ENCODE results near the gene SMIM41. TPM values are rescaled to one million over a fixed set of nuclear protein-coding genes. Genes with fewer than 3 reads are reported as not detected.

Gene SMIM41
- total RNA-seq, 1 donor: under 0.01 TPM

DNA sequence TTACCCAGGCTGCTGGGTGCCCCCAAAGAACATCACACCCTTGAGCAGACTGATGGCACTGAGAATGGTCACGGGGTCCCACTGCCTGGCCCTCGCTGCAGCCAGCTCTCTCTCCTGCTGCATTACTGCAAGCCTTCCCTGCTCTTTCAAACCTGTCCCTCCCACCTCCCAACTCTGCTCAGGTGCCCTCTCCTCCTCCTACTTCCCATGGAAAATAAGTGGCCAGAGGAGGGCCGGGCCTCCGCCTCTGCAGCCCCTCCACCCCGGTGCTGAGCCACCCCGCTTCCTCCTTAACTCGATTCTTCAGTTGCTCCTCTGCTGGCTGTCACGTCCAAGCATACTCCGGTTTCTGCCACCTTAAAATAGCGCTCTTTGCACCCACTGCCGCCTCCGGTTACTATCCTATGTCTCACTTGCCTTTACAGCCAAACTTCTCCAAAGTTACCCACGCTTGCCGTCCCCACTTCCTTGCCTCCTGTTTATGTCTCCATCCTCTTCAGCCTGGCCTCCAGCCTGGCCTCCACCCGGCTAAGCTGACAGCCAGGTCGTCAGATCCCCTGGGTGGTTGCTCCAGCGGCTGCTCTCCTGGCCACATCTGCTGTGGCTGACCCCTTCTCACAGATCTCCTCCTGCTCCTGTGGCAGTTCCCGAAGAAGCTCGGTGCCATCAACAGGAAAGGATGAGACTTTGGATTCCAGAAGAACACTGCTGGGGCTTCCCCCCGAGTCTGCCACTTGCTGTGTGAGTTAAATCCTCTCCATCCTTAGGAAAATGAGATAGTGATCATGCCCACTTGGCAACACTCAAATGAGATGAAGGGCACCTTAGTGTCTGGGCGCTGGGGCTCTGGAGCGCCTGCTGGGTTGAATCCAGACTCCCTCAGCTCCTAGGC lies 7.7 kb downstream of the SMIM41 start:
- H4K20me1 ChIP-seq (ENCODE audit: insufficient read depth, low read length): peaks cover 10% of the 10 kb centered on the region
- peaks cover 12% of the 10 kb centered on the region for H3K4me1 ChIP-seq (ENCODE audit: insufficient read depth, low read length)
- no peak overlapping the region for H3K4me3 ChIP-seq (ENCODE audit: insufficient read depth, low read length)

DNA sequence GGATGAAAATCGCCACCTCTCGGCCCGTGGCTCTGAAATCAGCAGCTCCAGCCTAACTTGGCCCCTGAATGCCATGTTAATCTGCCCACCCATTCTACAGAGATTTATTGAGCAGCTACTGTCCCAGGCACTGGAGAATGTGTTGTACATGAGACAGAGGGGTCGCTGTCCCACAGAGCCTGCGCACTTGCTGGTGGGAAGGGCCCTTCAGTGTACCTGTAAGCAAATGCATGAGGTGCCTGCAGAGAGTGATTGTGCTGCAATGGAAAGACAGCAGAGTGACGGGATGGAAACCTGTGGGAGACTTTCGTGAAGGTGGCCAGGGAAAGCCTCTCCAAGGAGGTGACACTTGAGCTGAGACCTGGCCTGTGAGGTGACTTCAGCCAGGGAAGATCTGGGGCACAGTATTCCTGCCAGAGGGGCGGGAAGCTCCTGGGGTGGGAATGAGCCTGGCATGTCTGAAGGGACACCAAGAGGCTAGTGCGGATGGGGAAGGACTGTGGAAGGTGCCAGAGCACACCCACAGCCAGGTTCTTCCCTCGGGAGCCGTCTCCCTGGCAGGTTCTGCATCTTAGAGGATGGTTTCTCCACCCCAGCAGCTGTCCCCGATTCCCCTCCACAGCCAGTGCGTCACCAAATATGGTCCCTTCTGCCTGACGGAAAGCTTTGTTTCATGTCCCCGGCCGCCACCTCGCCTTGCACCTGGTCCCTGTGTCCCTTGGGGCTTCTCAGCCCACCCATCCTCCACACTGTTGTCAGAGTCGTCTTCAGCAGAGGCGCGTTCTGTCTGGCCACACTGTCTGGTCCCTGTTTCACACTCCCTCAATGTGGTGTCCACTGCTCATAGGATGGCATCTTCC lies 8.7 kb downstream of the SMIM41 start:
- H3K4me2 ChIP-seq (ENCODE audit: insufficient read depth, low read length): no peak overlapping the region
- peaks cover 2% of the 10 kb centered on the region for H3K4me1 ChIP-seq (ENCODE audit: insufficient read depth, low read length)
- peaks cover 37% of the 10 kb centered on the region for H3K27me3 ChIP-seq (ENCODE audit: insufficient read depth, low read length)
- H3K4me3 ChIP-seq (ENCODE audit: insufficient read depth, low read length): no peak overlapping the region
- no peaks in the 10 kb centered on the region for H3K79me2 ChIP-seq (ENCODE audit: insufficient read depth, low read length)
- peak; percentile 45 for DNase-seq (ENCODE audit: insufficient read length, low spot score, missing footprints)
- no peaks in the 10 kb centered on the region for H3K9me3 ChIP-seq (ENCODE audit: low read depth, low read length)
- H4K20me1 ChIP-seq (ENCODE audit: insufficient read depth, low read length): peaks cover 2% of the 10 kb centered on the region
- no peak overlapping the region for H2AFZ ChIP-seq (ENCODE audit: low read length)
- H3K36me3 ChIP-seq (ENCODE audit: insufficient read depth, low read length): no peaks in the 10 kb centered on the region
- no peak for TF ChIP-seq CTCF (IDR thresholded peaks at IDR 0.05; ENCODE audit: extremely low read depth, low read depth, low read length)
- H3K27ac ChIP-seq (ENCODE audit: low read depth, low read length): no peak overlapping the region

More for the DNA sequence above, 7.7 kb downstream of the SMIM41 start:
- H3K4me2 ChIP-seq (ENCODE audit: insufficient read depth, low read length): no peak overlapping the region
- H3K36me3 ChIP-seq (ENCODE audit: insufficient read depth, low read length): no peaks in the 10 kb centered on the region
- H2AFZ ChIP-seq (ENCODE audit: low read length): no peak overlapping the region
- DNase-seq (ENCODE audit: insufficient read length, low spot score, missing footprints): peak; percentile 77
- TF ChIP-seq CTCF (IDR thresholded peaks at IDR 0.05; ENCODE audit: extremely low read depth, low read depth, low read length): no peak
- no peak overlapping the region for H3K27ac ChIP-seq (ENCODE audit: low read depth, low read length)
- peaks cover 29% of the 10 kb centered on the region for H3K27me3 ChIP-seq (ENCODE audit: insufficient read depth, low read length)
- no peaks in the 10 kb centered on the region for H3K79me2 ChIP-seq (ENCODE audit: insufficient read depth, low read length)
- no peaks in the 10 kb centered on the region for H3K9me3 ChIP-seq (ENCODE audit: low read depth, low read length)

DNA sequence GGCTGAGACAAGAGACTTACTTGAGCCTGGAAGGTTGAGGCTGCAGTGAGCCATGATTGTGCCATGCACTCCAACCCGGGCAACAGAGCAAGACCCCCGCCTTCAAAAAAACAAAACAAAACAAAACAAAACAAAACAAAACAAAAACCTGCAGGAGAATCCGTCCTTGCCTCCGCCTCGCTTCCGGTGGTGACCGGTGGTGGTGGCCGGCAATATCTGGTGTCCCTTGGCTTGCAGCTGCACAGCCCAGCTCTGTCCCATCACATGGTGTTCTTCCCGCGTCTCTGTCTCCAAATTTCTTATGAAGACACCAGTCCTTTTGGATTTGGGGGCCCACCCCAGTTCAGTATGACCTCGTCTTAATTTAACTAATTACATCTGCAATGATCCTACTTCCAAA lies 10.0 kb downstream of the SMIM41 start:
- Histone ChIP-seq H3K27ac (ENCODE audit: low read depth, low read length) (no peak overlapping the region), H3K27me3 (ENCODE audit: insufficient read depth, low read length) (peaks cover 38% of the 10 kb centered on the region), H3K4me1 (ENCODE audit: insufficient read depth, low read length) (no peaks in the 10 kb centered on the region), H3K9me3 (ENCODE audit: low read depth, low read length) (no peaks in the 10 kb centered on the region), H3K36me3 (ENCODE audit: insufficient read depth, low read length) (no peaks in the 10 kb centered on the region), H4K20me1 (ENCODE audit: insufficient read depth, low read length) (no peaks in the 10 kb centered on the region), H3K4me3 (ENCODE audit: insufficient read depth, low read length) (no peak overlapping the region), H2AFZ (ENCODE audit: low read length) (no peak overlapping the region), H3K79me2 (ENCODE audit: insufficient read depth, low read length) (no peaks in the 10 kb centered on the region), H3K4me2 (ENCODE audit: insufficient read depth, low read length) (no peak overlapping the region)
- DNase-seq (ENCODE audit: insufficient read length, low spot score, missing footprints): peak; percentile 74
- no peak for TF ChIP-seq CTCF (IDR thresholded peaks at IDR 0.05; ENCODE audit: extremely low read depth, low read depth, low read length)

DNA sequence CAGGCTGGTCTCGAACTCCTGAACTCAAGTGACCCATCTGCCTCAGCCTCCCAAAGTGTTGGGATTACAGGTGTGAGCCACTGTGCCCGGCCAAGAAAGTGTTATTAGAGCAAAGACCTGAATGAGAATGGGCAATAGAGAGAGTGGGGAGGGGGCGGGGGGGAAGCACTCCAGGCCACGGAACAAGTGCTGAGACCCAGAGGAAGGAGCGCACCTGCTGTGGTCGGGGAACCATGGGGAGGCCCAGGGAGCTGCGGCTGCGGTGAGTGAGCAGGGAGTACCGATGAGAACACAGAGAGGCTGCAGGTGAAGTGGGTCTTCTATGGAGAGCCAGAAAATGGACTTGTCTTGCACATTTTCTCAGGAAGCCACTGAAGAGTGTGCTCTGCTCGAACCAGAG lies 10.8 kb downstream of the SMIM41 start:
- Histone ChIP-seq H3K27me3 (ENCODE audit: insufficient read depth, low read length) (peaks cover 38% of the 10 kb centered on the region), H2AFZ (ENCODE audit: low read length) (no peak overlapping the region), H4K20me1 (ENCODE audit: insufficient read depth, low read length) (no peaks in the 10 kb centered on the region), H3K4me1 (ENCODE audit: insufficient read depth, low read length) (no peaks in the 10 kb centered on the region), H3K36me3 (ENCODE audit: insufficient read depth, low read length) (no peaks in the 10 kb centered on the region), H3K4me3 (ENCODE audit: insufficient read depth, low read length) (no peak overlapping the region), H3K9me3 (ENCODE audit: low read depth, low read length) (no peaks in the 10 kb centered on the region), H3K27ac (ENCODE audit: low read depth, low read length) (no peak overlapping the region), H3K4me2 (ENCODE audit: insufficient read depth, low read length) (no peak overlapping the region), H3K79me2 (ENCODE audit: insufficient read depth, low read length) (no peaks in the 10 kb centered on the region)
- no peak for TF ChIP-seq CTCF (IDR thresholded peaks at IDR 0.05; ENCODE audit: extremely low read depth, low read depth, low read length)
- DNase-seq (ENCODE audit: insufficient read length, low spot score, missing footprints): no peak

Measured in osteoblast (primary cell).